SK-N-SH (cell line): ENCODE measurements around the gene CD2. TPM values are rescaled to one million over a fixed set of nuclear protein-coding genes. Genes with fewer than 3 reads are reported as not detected.

ENCODE experiments used
- CTCF ChIA-PET: fragments of 300-600, 350-600 bp; formaldehyde crosslinking; extraction: SDS; loops from one replicate; lab custom pipeline; 2021; lab: Yijun Ruan, JAX
- POLR2A ChIA-PET: fragments of 350-600 bp; sonication (Branson Sonifier 250); formaldehyde crosslinking; extraction: SDS; loops from one replicate; lab custom pipeline; 2020; ENCODE audit warnings: antibody characterized with exemption, inconsistent platforms; lab: Yijun Ruan, JAX
- DNase-seq: peaks from one replicate; pipeline ENCODE4 v3.0.0; 2012
- H2AFZ ChIP-seq: fragments of 200-600 bp; sonication (generic); 2 replicates; pipeline ENCODE4 v1.8.1; 2016; ENCODE audit warnings: antibody characterized with exemption, mild to moderate bottlenecking, low read depth
- H3F3A ChIP-seq: fragments of 200-600 bp; sonication (generic); replicated peaks from 2 replicates; pipeline ENCODE3; 2016; ENCODE audit warnings: antibody characterized with exemption, mild to moderate bottlenecking; ENCODE audit not compliant: insufficient read depth
- H3K27ac ChIP-seq, 2 experiments: fragments of 200-500 bp in 1 of 2; fragments of 200-600 bp in 1 of 2; sonication (Bioruptor generic) in 1 of 2; sonication (generic), shearing (Covaris generic) in 1 of 2; 2 replicates each; pipeline versions ENCODE4 v1.5.1 to v1.6.1; 2014 to 2016; ENCODE audit warnings: low read depth in 2 of 2, inconsistent platforms in 1 of 2, low read length in 1 of 2, mild to moderate bottlenecking in 1 of 2, mixed read lengths in 1 of 2
- H3K27me3 ChIP-seq: fragments of 200-600 bp; sonication (generic), shearing (Covaris generic); 2 replicates; pipeline ENCODE4 v1.6.1; 2016; ENCODE audit warnings: mixed run types; ENCODE audit not compliant: insufficient read depth
- H3K36me3 ChIP-seq, 2 experiments: fragments of 200-500 bp in 1 of 2; fragments of 200-600 bp in 1 of 2; sonication (Bioruptor generic) in 1 of 2; sonication (generic) in 1 of 2; replicated peaks in 1 of 2; 2 replicates each; pipeline versions ENCODE3 to v1.5.1; 2014 to 2016; ENCODE audit warnings: low read length in 1 of 2, mild to moderate bottlenecking in 1 of 2; ENCODE audit not compliant: insufficient read depth in 2 of 2, control insufficient read depth in 1 of 2
- H3K4me1 ChIP-seq, 2 experiments: fragments of 200-500 bp in 1 of 2; fragments of 200-600 bp in 1 of 2; sonication (Bioruptor generic) in 1 of 2; sonication (generic), shearing (Covaris generic) in 1 of 2; 2 replicates each; pipeline versions ENCODE4 v1.5.1 to v1.6.1; 2014 to 2016; ENCODE audit warnings: low read depth in 1 of 2, low read length in 1 of 2, mixed run types in 1 of 2; ENCODE audit not compliant: insufficient read depth in 2 of 2, control insufficient read depth in 1 of 2
- H3K4me2 ChIP-seq: fragments of 200-600 bp; sonication (generic), shearing (Covaris generic); 2 replicates; pipeline ENCODE4 v1.6.1; 2017; ENCODE audit warnings: mixed run types
- H3K4me3 ChIP-seq, 2 experiments: fragments of 200-500 bp in 1 of 2; fragments of 200-600 bp in 1 of 2; sonication (Bioruptor generic) in 1 of 2; sonication (generic), shearing (Covaris generic) in 1 of 2; 2 replicates each; pipeline versions ENCODE4 v1.5.1 to v1.8.1; 2014 to 2016; ENCODE audit warnings: low read depth in 2 of 2, inconsistent platforms in 1 of 2, low read length in 1 of 2, mild to moderate bottlenecking in 1 of 2, mixed read lengths in 1 of 2, moderate library complexity in 1 of 2
- H3K79me2 ChIP-seq: fragments of 200-600 bp; sonication (generic); 2 replicates; pipeline ENCODE4 v1.8.1; 2017; ENCODE audit warnings: mild to moderate bottlenecking; ENCODE audit not compliant: insufficient read depth
- H3K9ac ChIP-seq: fragments of 200-600 bp; sonication (generic); 2 replicates; pipeline ENCODE4 v1.6.1; 2017; ENCODE audit warnings: mixed run types
- H3K9me2 ChIP-seq: fragments of 200-600 bp; sonication (generic); 2 replicates; pipeline ENCODE4 v1.6.1; 2017; ENCODE audit warnings: mixed run types
- H3K9me3 ChIP-seq: fragments of 200-600 bp; sonication (generic); 2 replicates; pipeline ENCODE4 v1.6.1; 2017; ENCODE audit warnings: mixed run types, mild to moderate bottlenecking, moderate library complexity
- H4K20me1 ChIP-seq: fragments of 200-600 bp; sonication (generic); 2 replicates; pipeline ENCODE4 v1.6.1; 2017; ENCODE audit warnings: mild to moderate bottlenecking, mixed run types; ENCODE audit not compliant: insufficient read depth
- CTCF ChIP-seq: fragments of 200-600 bp; sonication (generic); IDR thresholded peaks from 2 replicates; pipeline ENCODE4 v1.6.1; 2017; ENCODE audit warnings: antibody characterized with exemption, mild to moderate bottlenecking, moderate library complexity
- EP300 ChIP-seq, 2 experiments: IDR thresholded peaks; 2 replicates each; pipeline versions ENCODE4 v1.4.0 to v1.6.1; 2012; ENCODE audit warnings: borderline replicate concordance in 1 of 2, low read depth in 1 of 2, low read length in 1 of 2
- FOSL2 ChIP-seq: IDR thresholded peaks from 2 replicates; pipeline ENCODE4 v1.4.0; 2012; ENCODE audit warnings: low read depth, mild to moderate bottlenecking, moderate library complexity, borderline replicate concordance
- FOXM1 ChIP-seq: IDR thresholded peaks from 2 replicates; pipeline ENCODE4 v1.4.0; 2012; ENCODE audit warnings: low read depth, mild to moderate bottlenecking
- IRF3 ChIP-seq: fragments of 150-350 bp; IDR thresholded peaks from 2 replicates; pipeline ENCODE4 v1.6.1; 2016; ENCODE audit warnings: mild to moderate bottlenecking, low read depth, low read length
- MAX ChIP-seq: IDR thresholded peaks from 2 replicates; pipeline ENCODE4 v1.4.0; 2012; ENCODE audit warnings: low read depth
- MXI1 ChIP-seq: IDR thresholded peaks from 2 replicates; pipeline ENCODE4 v1.6.1; 2012; ENCODE audit warnings: mild to moderate bottlenecking, low read depth, low read length, improper control_type of control experiment
- NFIC ChIP-seq: IDR thresholded peaks from 2 replicates; pipeline ENCODE4 v1.4.0; 2012; ENCODE audit warnings: borderline replicate concordance
- REST ChIP-seq: IDR thresholded peaks from 2 replicates; pipeline ENCODE4 v1.6.1; 2012; ENCODE audit warnings: mild to moderate bottlenecking, low read depth, low read length, moderate library complexity
- RXRA ChIP-seq: IDR thresholded peaks from 2 replicates; pipeline ENCODE4 v1.4.0; 2012; ENCODE audit warnings: low read depth, mild to moderate bottlenecking, borderline replicate concordance
- SMC3 ChIP-seq: IDR thresholded peaks from 2 replicates; pipeline ENCODE4 v1.6.1; 2012; ENCODE audit warnings: low read depth, low read length, improper control_type of control experiment
- TCF12 ChIP-seq: IDR thresholded peaks from 2 replicates; pipeline ENCODE4 v1.4.0; 2012
- USF1 ChIP-seq: IDR thresholded peaks from 2 replicates; pipeline ENCODE4 v1.4.0; 2012; ENCODE audit warnings: low read depth, borderline replicate concordance
- USF2 ChIP-seq: fragments of 150-350 bp; IDR thresholded peaks from 2 replicates; pipeline ENCODE4 v1.6.1; 2017; ENCODE audit warnings: antibody characterized with exemption, low read length, low read depth, borderline replicate concordance
- YY1 ChIP-seq: IDR thresholded peaks from 2 replicates; pipeline ENCODE4 v1.4.0; 2012; ENCODE audit warnings: low read depth, mild to moderate bottlenecking
- ZBTB33 ChIP-seq: IDR thresholded peaks from 2 replicates; pipeline ENCODE4 v1.4.0; 2012; ENCODE audit warnings: low read depth, borderline replicate concordance
- WGBS: methylation state at CpG from one replicate; pipeline ENCODE4 v1.1.6; 2017; ENCODE audit warnings: low lambda C conversion rate; 5-methylcytosine and 5-hydroxymethylcytosine counted together
- polyA plus RNA-seq, 3 experiments: library from polyadenylated mRNA; depleted of rRNA; stranded (reverse); fragments of >200 nt; gene quantifications; 2 replicates each; pipeline ENCODE4 v1.2.3, GENCODE V29; 2012

The CD2 gene
- polyA plus RNA-seq, 1 of the 3 experiments (the other 2 are of a cell fraction), result not detected

GRCh38 chr1:116726872-116727820, 27.1 kb upstream of the CD2 start:
- WGBS, result 73% methylated on average over 5 of the region's 5 CpGs
- Histone ChIP-seq H3F3A (no peaks in the 10 kb centered on the region), H3K9ac (no peak overlapping the region), H3K9me2 (no peaks in the 10 kb centered on the region), H3K4me3 (no peak overlapping the region), H3K79me2 (no peaks in the 10 kb centered on the region), H3K27me3 (no peaks in the 10 kb centered on the region; the same call in 1 of the 2 replicates), H3K36me3 (no peaks in the 10 kb centered on the region), H3K4me2 (no peak overlapping the region), H3K9me3 (no peaks in the 10 kb centered on the region), H4K20me1 (no peaks in the 10 kb centered on the region), H3K4me1 (peaks cover 0 to 8% of the 10 kb centered on the region in 2 experiments; a peak in 2 of 4 replicates), H2AFZ (no peak overlapping the region), H3K27ac (peak overlapping the region in 1 of 2 experiments; percentile 53; a peak in 2 of 4 replicates)
- DNase-seq, result no peak
- POLR2A ChIA-PET, result no interaction called here
- TF ChIP-seq REST (no peak), CTCF (no peak), SMC3 (no peak), FOXM1 (no peak), TCF12 (no peak), YY1 (no peak), MXI1 (no peak), NFIC (no peak), EP300 (IDR thresholded peaks at IDR 0.05; ENCODE audit: borderline replicate concordance in 1 of 2, low read depth in 1 of 2, low read length in 1 of 2) (no peak), RXRA (no peak), FOSL2 (no peak), IRF3 (no peak), ZBTB33 (no peak), USF1 (no peak), MAX (no peak), USF2 (no peak)
- CTCF ChIA-PET, result interaction anchor here (0.8 to 5.5 kb wide), 12 partner anchors 10 to 193 kb away, joined by 3 to 55 read pairs (median 3); no protein-coding TSS in a partner anchor
